ENCODE results near the gene FRMD3.

Gene FRMD3

DNA sequence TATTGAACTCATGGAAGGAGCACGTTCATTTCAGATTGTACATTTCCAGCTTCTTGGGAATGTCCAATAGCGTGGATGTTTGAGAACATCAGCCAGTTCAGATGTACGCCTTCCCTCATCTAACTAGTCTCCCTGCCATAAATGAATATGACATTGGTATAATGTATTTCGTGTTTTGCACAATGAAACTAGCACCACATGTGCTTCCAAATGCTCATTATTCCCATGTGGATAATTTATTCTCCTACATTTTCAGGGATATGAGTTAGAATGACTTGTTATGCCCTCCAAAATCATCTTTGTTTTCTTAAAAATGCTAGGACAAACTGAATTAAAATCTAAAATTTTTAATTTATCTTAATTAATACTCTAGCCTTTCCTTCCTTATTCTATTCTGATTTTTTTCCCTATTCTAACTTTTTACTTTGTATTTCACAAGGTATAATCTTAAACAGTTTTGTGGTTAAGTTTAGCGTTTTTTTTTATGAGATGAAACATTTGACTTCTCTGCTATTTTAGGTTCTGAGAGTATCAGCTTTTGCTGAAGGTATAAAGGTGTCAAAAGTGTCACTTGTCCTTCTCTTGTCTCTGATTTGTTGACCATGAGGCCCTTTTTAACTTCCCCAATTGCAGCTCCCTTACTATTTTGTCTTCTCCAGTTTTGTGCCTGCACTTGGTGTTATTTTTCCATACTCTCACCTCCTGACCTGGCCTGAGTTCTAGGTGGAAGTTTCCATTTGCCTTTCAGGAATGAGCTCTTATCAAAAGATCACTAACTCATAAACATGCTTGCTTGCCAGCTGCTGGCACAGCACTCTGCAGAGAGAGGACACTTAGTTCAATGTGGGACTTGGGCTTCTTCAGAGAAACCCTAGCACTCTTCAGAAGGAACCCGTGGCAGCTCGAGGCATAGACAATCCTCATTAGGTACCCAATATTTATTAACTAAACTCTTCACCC is 106.8 kb downstream of the FRMD3 start:
- DNase-seq: no peak

- no peak for DNase-seq
These were observed 107.5 kb downstream of the FRMD3 start for GRCh38 chr9:83430681-83431080.

DNA sequence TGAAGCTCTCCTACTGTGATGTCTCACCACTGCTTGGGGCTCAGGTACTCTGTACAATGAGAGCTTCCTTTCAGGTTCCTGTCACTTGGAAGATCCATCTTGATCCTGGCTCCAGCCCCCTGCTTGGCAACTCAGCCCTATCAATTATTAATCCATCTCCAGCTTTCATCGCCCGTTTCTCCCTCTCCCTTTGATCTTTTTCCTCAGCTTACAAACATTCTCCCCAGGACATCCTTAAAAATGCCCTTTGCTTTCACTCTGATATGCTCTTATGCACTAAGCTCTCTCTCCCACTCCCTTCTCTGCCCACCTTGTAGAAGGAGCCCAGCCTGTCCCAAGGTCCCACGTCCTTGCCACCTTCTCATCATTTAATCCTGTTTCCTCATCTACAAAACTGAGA is 109.0 kb downstream of the FRMD3 start:
- no peak for DNase-seq

DNA sequence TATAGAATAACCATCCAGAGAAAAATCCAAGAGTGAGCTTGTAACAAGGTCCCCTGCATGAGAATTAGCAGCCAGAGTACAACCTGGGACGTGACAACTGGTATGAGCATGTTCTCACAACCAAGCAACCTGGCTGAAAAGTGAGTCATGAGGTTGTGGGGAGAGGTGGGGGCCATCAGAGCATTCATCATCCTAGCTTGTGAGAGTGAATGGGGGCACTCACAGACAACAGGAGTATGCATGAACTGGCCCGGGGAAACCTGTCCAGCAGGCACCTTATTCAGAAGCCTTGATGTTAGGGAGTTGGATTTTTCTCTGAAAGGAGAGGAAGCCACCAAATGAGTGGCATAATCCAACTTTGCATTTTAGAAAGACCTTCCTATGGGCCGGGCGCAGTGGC is 113.0 kb downstream of the FRMD3 start:
- no peak for DNase-seq

GRCh38 chr9:83424831-83425230 is 113.4 kb downstream of the FRMD3 start:
- DNase-seq: no peak

DNA sequence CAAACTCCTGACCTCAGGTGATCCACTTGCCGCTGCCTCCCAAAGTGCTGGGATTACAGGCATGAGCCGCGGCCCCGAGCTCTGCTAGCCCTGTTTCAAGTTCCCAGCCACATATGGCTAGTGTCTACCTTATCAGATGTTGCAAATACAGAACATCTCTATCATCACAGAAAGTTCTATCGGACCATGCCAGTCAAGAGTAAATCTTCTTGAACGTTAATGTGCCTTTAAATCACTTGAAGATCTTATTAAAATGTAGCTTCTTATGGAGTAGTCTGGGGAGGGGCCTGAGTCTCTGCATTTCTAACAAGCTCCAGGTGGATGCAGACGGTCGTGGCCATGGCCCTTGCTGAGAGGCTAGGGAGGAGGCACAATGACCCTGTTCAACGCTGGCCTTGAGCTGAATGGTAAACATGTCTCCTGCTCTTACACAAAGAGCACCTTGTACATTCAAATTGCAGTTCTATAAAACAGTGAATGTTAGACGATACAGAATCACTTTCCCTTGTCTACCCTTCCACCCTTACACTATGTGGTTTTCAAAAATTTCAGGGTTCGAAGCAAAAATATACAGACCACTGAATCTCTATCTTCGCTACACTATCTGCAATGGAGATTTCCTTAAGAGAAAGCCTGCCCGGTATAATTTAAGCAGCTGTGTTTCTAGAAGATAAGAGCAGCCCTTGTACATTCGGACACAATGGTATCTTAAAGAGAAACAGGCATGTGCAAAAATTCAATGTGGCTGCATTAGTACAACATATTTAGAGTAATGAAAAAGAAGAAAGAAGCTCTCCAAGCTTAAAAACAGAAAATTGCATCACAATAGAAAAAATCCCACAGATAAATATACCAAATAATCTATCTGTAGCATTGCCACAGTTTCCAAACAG is 114.1 kb downstream of the FRMD3 start:
- no peak for DNase-seq

GRCh38 chr9:83422527-83422926 is 115.7 kb downstream of the FRMD3 start:
- no peak for DNase-seq

DNA sequence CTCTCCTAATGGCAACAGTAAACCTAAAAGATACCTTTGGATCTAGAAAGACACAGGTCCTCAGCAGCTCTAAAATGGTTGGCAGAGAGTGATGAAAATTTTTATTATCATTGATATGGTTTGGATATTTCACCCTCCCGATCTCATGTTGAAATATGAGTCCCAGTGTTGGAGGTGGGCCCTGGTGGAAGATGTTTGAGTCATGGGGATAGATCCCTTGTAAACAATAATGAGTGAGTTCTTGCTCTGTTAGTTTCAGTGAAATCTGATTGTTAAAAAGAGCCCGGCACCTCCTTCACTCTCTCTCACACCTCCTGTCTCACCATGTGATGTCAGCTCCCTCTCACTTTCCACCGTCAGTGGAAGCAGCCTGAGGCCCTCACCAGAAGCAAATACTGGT is 117.7 kb downstream of the FRMD3 start:
- DNase-seq: no peak

GRCh38 chr9:83419961-83420360 is 118.2 kb downstream of the FRMD3 start:
- DNase-seq: no peak

GRCh38 chr9:83418283-83418682 is 119.9 kb downstream of the FRMD3 start:
- DNase-seq: no peak

DNA sequence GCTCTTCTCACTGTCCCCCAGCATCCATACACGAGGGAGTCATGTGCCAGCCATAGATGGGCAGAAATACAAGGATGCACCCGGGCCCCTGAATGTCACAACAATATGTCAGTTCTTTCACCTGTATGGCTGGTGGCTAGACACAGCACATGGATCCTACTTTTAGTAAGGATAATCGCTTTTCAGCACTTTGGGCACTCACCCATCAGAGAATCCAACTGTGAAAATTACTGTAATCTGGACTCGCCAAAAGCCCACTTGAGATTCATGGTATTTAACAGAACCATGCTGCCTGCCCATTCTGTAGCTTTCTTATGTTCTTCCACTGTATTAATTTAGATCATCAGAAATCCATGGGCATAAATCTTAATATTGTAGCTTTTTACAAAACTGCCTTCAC is 124.8 kb downstream of the FRMD3 start:
- no peak for DNase-seq

GRCh38 chr9:83410701-83411100 is 127.5 kb downstream of the FRMD3 start:
- DNase-seq: no peak

GRCh38 chr9:83406921-83407320 is 131.3 kb downstream of the FRMD3 start:
- DNase-seq: no peak

- DNase-seq: no peak
These were observed 132.4 kb downstream of the FRMD3 start for GRCh38 chr9:83405759-83406158.

GRCh38 chr9:83403527-83404238 is 134.5 kb downstream of the FRMD3 start:
- no peak for DNase-seq

DNA sequence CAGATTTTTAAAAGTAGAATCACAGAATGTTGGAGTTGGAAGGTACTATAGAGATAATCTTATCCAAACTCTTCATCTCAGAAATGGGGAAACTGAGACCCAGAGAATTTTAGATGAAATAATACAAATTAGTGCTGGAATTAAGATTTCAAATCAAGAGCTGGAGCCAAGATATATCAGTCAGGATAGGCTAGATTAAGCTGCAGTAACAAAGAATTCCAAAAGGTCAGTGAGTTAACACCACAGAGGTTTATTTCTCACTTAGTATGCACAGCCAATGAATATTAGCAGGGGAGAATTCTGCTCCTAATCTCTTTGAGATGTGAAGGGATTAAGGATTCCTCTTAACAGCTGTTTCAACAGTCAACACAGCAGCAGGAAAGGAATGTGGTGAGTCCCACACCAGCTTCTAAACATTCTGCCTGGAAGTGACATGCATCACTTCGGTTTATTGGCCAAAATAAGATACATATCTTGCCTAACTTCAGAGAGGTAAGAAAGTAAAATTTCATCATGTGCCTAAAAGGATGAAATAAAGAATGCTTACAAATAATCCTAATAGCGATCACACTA is 136.8 kb downstream of the FRMD3 start:
- no peak for DNase-seq

DNA sequence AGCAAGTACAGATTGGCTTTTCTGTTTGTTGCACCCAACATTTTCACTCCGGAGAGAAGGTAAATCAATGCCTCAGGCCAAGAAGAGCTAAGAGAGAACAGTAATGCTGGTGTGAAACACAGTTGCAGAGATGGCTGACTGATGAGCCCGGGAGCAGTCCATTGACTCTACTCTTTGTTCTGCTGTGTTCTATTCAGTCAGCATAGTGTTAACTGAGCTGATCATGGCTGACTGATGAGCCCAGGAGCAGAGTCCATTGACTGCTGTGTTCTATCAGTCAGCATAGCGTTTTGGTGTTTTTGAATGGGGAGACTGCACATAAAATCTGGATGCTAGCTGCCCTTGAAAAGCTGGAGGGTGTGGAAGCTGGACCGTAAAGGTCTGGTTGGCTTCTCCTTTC is 141.4 kb downstream of the FRMD3 start:
- no peak for DNase-seq

DNA sequence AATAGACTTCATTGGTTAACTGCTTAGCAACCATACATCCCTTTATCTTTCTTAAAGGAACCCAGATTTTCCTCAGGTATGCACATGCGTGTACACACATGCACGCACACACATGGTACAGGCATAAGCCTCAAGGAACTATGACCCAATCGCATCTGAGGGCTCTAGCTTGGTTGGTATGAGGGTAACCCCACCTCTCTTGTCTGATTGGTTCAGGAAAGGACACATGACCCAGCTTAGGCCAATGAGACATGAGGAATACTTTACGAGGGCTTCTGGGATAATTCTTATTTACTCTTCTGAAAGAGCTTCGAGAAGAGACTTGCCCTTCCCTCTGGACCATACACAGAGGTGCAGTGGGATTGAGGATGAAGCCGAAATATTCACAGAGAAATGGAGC is 141.9 kb downstream of the FRMD3 start:
- DNase-seq: no peak

DNA sequence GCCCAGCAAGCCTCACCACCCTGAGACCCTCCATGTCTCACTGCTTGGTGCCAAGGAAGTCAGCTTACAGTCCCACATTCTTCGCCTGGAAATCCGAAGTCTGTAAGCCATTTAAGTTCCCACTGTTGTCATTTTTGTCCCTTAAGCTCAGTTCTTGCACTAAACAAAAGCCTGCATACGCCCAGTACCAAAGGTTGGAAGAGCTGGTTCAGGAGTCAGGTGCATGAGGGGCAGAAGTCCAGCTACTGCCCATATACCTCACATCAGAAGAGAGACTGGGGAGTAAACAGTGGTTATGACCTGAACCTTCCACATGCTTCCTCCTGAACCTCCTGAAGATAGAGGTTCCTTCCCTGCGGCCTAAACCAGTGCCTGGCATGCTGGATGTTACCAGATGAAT is 146.0 kb downstream of the FRMD3 start:
- DNase-seq: no peak

DNA sequence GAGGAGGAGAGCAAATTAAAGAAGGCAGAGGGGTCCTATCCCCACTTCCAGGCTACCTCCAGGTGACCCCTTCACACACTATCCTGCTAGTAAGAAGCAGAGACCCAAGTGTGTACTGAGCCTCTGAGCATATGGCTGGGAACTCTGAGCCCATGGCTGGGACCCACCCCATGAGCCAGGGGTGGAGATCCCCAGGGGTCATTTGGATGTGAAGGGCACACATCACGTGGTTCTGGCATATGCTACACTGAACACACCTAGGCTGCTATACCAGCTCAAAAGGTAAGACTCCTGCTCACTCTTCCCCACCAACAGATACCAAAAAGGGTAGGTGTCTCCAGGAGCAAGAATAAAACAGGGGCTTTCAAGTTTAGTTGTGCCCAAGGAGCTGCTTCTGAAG is 149.9 kb downstream of the FRMD3 start:
- DNase-seq: no peak

GRCh38 chr9:83387401-83388185 is 150.6 kb downstream of the FRMD3 start:
- DNase-seq: no peak

DNA sequence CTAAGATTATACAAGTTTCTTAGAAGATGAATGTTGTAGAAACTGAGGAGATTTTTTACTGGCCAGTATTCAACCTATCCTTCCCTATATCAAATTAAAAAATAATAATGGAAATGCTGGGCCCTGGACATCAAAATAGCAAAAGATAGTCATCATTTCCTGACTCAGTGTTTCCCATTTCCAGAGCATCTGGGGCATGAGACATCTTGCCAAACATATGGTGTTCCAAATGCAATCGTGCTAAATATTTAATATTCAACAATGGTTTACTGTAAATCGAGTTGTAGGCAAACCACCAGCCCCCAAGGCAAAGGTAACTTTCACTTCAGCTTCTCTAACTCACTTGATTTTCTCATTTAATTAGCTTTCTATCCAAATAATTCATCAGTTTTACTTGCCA is 152.9 kb downstream of the FRMD3 start:
- DNase-seq: no peak
